ENCODE data around the gene TBCD. TPM values are rescaled to one million over a fixed set of nuclear protein-coding genes. Genes with fewer than 3 reads are reported as not detected.
A peak's percentile ranks its signal among the peaks of the same experiment; 100 is the strongest.

TBCD gene
- total RNA-seq, 1 experiment from 2014 or later: 181 TPM

DNA sequence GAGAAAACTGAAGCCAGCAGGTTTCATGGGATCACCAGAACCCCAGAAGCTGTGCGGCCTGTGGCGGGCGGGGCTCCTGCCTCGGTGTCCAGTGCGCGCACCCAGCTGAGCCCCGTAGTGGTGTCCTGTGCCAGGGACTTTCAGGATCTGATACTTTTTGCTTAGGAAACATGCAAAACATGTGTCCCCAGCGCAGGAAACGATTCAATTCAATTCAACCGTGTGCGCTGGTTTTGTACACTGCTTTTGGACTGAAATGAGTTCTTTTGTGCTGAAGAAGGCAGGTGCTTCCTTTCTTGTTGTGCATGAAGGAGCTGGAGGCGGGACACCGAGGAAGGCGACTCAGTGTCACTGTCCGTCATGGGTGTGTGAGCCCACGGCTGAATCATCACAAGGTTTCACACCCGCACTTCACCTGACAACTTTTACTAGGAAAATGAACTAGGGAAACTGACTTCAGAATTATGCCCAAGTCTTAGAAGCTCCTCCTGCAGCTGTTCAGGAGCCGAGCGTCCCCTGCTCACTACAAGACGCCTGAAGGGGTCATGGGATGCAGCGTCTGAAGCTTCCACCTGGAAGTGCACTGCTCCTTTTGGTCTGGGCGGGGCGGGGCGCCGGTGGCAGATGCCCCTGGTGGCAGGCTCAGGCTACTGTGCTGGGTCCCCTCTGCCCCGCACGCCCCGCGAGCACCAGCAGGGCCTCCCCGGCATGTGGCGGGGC is 119.4 kb downstream of the TBCD start:
- peaks cover 41% of the 10 kb centered on the region for H3K36me3 ChIP-seq
- no peak for DNase-seq
- no peaks in the 10 kb centered on the region for H3K27me3 ChIP-seq
- no peaks in the 10 kb centered on the region for H3K9me3 ChIP-seq (replicated peaks)
- no peak overlapping the region for H3K4me3 ChIP-seq
- H3K27ac ChIP-seq: no peak overlapping the region
- H3K4me1 ChIP-seq: peaks cover 31% of the 10 kb centered on the region

DNA sequence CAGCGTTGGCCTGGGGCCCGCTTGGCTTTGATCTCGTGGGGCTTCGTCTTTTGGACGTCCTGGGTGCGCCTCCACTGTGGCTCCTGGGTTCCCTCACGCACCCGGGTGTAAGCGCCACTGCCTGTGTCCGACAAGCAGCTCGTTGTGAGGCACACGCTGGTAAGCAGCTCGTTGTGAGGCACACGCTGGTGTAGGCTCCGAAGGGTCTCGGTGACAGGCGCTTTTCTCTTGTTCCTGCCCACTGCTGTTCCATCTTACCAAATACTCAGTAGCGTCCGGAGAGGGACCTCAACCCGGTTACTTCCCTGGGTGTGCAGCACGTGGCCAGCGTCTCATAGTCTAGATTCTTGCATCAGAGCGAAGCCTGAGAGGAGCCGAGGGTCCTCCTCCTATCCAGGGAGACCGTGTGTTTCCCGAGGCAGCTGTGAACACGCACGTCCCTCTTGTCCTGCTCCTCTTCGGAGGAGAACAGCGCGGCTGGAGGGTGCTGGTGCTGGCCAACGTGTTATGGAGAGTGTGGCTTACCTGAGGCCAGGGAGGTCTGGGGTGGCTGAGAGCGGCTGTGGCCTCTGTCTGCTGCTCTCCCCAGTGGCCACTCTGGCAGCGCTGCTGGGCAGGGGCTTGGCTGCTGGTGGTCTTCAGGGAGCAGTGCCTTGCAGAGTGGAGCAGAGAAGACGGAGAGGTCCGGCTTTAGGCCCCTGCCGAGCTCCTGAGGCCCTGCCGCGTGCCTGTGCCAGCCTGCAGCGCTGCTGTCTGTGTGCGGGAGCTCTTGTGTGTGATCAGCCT is 120.1 kb downstream of the TBCD start:
- no peaks in the 10 kb centered on the region for H3K27me3 ChIP-seq
- DNase-seq: no peak
- H3K4me3 ChIP-seq: no peak overlapping the region
- peak overlapping the region; percentile 34; the same call in 1 of the 2 replicates for H3K27ac ChIP-seq
- peaks cover 25% of the 10 kb centered on the region for H3K4me1 ChIP-seq
- peaks cover 43% of the 10 kb centered on the region for H3K36me3 ChIP-seq
- H3K9me3 ChIP-seq (replicated peaks): no peaks in the 10 kb centered on the region

DNA sequence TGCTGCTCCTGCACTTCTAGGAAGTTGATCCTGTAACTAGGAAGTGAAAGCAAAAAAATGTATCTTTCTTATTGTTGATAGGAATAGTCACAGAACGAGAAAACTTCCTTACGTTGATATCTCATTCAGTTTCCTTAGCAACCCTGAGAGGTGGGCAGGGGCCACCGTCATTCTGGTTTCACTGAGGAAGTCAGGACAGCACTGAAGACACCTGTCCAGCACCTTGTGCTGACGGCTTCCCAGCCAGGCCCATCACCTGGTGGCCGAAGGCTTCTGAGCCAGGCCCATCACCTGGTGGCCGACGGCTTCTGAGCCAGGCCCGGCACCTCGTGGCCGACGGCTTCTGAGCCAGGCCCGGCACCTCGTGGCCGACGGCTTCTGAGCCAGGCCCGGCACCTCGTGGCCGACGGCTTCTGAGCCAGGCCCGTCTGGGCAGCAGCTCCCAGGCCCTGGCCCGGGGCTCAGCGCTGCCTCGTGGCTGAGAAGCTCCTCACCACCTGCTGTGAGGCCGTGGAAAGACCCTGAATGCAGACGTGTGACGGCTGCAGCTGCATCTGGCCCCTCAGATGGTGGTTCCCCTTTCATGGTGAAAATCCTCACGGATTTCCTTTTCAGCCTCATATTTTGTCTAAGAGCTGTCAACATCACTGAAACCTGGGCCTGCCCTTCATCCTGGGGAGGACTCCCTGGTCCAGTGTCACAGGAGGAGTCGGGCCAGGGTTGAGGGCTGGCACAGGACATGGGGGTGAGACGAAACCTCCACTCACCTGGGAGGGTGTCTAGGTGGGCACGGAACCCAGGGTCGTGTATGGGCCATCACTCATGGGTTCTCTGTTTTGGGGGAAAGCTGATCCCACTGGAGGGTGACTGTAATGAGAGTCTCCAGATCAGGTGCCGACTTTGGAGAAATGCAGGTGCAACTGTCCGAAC is 121.0 kb downstream of the TBCD start:
- H3K9me3 ChIP-seq (replicated peaks): no peaks in the 10 kb centered on the region
- H3K27me3 ChIP-seq: no peaks in the 10 kb centered on the region
- peak overlapping the region; percentile 34 for H3K27ac ChIP-seq
- peak; percentile 75 to 91 for DNase-seq
- peaks cover 16% of the 10 kb centered on the region for H3K4me1 ChIP-seq
- peaks cover 48% of the 10 kb centered on the region for H3K36me3 ChIP-seq
- no peak overlapping the region for H3K4me3 ChIP-seq

DNA sequence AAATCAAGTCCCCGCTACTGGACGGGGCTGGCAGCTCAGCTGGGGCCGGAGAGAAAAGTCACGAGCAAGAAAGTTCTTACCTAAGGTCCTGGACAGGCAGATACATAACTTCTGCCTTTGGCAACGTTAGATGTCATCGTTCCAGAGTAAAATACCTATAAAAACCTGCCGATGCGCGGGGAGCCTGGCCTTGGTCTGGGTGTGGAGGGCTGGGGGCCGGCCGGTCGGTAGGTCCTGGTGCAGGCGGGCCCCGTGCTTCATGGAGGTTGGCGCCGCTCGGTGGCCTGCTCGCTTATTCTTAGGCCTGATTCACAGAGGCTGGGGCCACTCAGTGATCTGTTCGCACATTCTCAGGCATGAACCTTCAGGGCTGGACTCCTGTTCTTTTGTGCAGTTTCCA is 121.7 kb downstream of the TBCD start:
- no peak overlapping the region for H3K4me3 ChIP-seq
- H3K4me1 ChIP-seq: peaks cover 15% of the 10 kb centered on the region
- peak overlapping the region; percentile 34 for H3K27ac ChIP-seq
- H3K9me3 ChIP-seq (replicated peaks): no peaks in the 10 kb centered on the region
- H3K27me3 ChIP-seq: no peaks in the 10 kb centered on the region
- peaks cover 54% of the 10 kb centered on the region for H3K36me3 ChIP-seq
- DNase-seq: no peak

GRCh38 chr17:82874011-82874835 is 122.4 kb downstream of the TBCD start:
- peaks cover 57% of the 10 kb centered on the region for H3K36me3 ChIP-seq
- H3K4me1 ChIP-seq: peaks cover 15% of the 10 kb centered on the region
- no peaks in the 10 kb centered on the region for H3K27me3 ChIP-seq
- no peaks in the 10 kb centered on the region for H3K9me3 ChIP-seq (replicated peaks)
- H3K4me3 ChIP-seq: no peak overlapping the region
- no peak for DNase-seq
- H3K27ac ChIP-seq: no peak overlapping the region

DNA sequence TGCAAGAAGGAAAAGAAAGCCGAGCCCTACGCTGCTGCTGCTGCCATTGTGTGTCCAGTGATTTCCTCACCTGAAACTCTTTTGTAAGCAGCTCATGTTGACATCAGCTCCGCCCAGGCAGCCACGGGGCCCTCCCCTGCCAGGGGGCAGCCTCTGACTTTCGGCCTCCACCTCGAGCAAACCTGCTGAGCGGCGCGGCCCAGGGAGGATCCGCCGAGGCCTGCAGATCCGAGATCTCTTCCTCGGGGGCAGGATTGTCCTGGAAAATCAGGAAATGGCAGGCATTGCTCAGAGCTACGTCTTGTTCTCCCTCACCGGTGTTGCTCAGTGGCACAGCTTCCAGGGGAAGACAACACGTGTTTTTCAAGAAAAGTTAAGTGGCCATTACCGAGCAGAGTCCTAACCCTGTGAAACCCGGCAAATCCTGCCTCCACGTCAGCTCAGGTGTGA is 123.6 kb downstream of the TBCD start:
- Histone ChIP-seq H3K4me3 (no peak overlapping the region), H3K9me3 (replicated peaks) (no peaks in the 10 kb centered on the region), H3K27ac (no peak overlapping the region), H3K4me1 (peaks cover 15% of the 10 kb centered on the region), H3K36me3 (peaks cover 55% of the 10 kb centered on the region), H3K27me3 (no peaks in the 10 kb centered on the region)
- DNase-seq: no peak

GRCh38 chr17:82876149-82876548 is 124.3 kb downstream of the TBCD start:
- Histone ChIP-seq H3K27ac (no peak overlapping the region), H3K27me3 (no peaks in the 10 kb centered on the region), H3K36me3 (peaks cover 48% of the 10 kb centered on the region), H3K9me3 (replicated peaks) (no peaks in the 10 kb centered on the region), H3K4me3 (no peak overlapping the region), H3K4me1 (peaks cover 15% of the 10 kb centered on the region)
- no peak for DNase-seq

GRCh38 chr17:82876602-82877379 is 124.9 kb downstream of the TBCD start:
- peak in 1 of 2 experiments; percentile 51 for DNase-seq
- Histone ChIP-seq H3K4me3 (no peak overlapping the region), H3K4me1 (peaks cover 15% of the 10 kb centered on the region), H3K27me3 (no peaks in the 10 kb centered on the region), H3K27ac (no peak overlapping the region), H3K36me3 (peaks cover 42% of the 10 kb centered on the region), H3K9me3 (replicated peaks) (no peaks in the 10 kb centered on the region)

GRCh38 chr17:82878527-82878926 is 126.7 kb downstream of the TBCD start:
- peaks cover 27% of the 10 kb centered on the region for H3K36me3 ChIP-seq
- no peak overlapping the region for H3K4me3 ChIP-seq
- no peaks in the 10 kb centered on the region for H3K9me3 ChIP-seq (replicated peaks)
- peaks cover under 1% of the 10 kb centered on the region for H3K4me1 ChIP-seq
- H3K27me3 ChIP-seq: no peaks in the 10 kb centered on the region
- H3K27ac ChIP-seq: no peak overlapping the region
- DNase-seq: no peak

DNA sequence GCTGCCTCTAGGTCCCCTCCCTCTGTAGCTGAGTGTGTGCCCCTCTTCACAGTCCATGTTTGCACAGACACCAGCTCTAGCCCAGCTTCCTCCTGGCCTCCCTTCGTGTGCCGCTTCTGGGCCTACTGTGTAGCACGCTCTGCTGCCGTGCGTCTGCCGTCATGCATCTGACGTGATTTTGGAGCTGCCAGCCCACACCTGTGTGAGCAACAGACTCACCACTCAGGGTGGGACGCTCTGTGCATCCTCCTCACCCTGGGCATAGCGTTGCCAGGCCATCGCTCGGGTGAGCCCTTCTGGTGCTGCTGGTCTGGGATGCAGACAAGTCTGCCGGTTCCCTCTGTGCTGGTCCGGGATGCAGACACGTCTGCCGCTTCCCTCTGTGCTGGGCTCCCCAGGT is 127.4 kb downstream of the TBCD start:
- no peak for DNase-seq
- no peaks in the 10 kb centered on the region for H3K9me3 ChIP-seq (replicated peaks)
- peaks cover 24% of the 10 kb centered on the region for H3K36me3 ChIP-seq
- no peaks in the 10 kb centered on the region for H3K4me1 ChIP-seq
- no peaks in the 10 kb centered on the region for H3K27me3 ChIP-seq
- no peak overlapping the region for H3K27ac ChIP-seq
- H3K4me3 ChIP-seq: no peak overlapping the region

DNA sequence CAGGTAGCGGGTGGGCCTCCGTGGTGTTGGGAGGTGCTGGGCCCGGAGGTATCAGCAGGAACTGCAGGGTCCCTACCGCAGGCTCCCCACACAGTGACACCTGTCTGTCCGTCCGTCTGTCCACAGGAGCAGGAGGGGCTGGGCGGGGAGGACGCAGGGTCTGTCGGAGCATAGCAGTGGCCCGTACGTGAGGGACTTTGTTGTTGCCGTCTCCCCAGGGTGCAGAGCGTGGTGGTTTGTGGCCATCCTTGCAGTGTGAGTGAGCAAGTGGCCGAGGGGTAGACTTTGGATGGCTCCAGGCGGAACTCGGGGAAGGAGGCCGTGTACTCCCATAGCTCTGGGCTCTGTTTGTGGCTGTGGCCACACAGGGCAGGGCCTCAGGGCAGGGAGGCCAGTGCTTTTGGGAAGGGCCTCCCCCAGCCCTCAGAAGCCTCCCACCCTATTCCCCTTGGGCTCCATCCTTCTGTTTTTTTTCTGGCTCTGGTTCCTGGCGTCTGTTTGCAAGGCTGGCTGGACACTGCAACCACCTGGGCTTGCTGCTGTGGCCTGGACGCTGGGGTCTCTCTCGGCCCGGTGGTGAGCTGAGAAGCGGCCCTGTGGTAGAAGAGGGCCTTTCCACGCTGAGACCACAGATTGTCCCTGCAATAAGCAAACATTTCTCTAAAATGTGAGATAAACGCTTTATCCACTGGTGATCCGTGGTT is 128.9 kb downstream of the TBCD start:
- peaks cover 20% of the 10 kb centered on the region; the same call in 1 of the 2 replicates for H3K36me3 ChIP-seq
- H3K27ac ChIP-seq: no peak overlapping the region
- H3K27me3 ChIP-seq: no peaks in the 10 kb centered on the region
- H3K9me3 ChIP-seq (replicated peaks): no peaks in the 10 kb centered on the region
- peaks cover 9% of the 10 kb centered on the region for H3K4me1 ChIP-seq
- H3K4me3 ChIP-seq: no peak overlapping the region
- DNase-seq: no peak

- H3K4me1 ChIP-seq: peaks cover 15% of the 10 kb centered on the region
Observed at GRCh38 chr17:82881324-82881823, 129.5 kb downstream of the TBCD start.

More at GRCh38 chr17:82881324-82881823, 129.5 kb downstream of the TBCD start:
- Histone ChIP-seq H3K27ac (no peak overlapping the region), H3K36me3 (peaks cover 20% of the 10 kb centered on the region; the same call in 1 of the 2 replicates), H3K4me3 (no peak overlapping the region), H3K9me3 (replicated peaks) (no peaks in the 10 kb centered on the region), H3K27me3 (no peaks in the 10 kb centered on the region)
- no peak for DNase-seq

All from SJCRH30 (cell line).